NCI-H2227 treated with DMSO at 0.1 percent for 48 hours (cell line): ENCODE data around the gene FAM236D.
"Not testable (repeated sequence)": the region's sequence is repeated elsewhere in the genome, so short reads cannot be mapped to it uniquely, and the experiment has no call there.

Experiments used
- DNase-seq: peaks from one replicate; lab custom pipeline; 2025; lab: John Stamatoyannopoulos, UW

Gene FAM236D

GRCh38 chrX:72808110-72808509 is at the start of gene FAM236D:
FAM236D (minus strand) TSS chrX:72808210; CDS start chrX:72808110, 100 bp downstream.
- DNase-seq, result not testable (repeated sequence)

GRCh38 chrX:72837532-72837931 is 29.5 kb upstream of the FAM236D start:
- DNase-seq, result not testable (repeated sequence)

GRCh38 chrX:72830701-72831100 is 22.7 kb upstream of the FAM236D start:
- not testable (repeated sequence) for DNase-seq

GRCh38 chrX:72790390-72790789 is 17.6 kb downstream of the FAM236D start:
- not testable (repeated sequence) for DNase-seq

GRCh38 chrX:72788142-72788541 is 19.9 kb downstream of the FAM236D start:
- not testable (repeated sequence) for DNase-seq

- DNase-seq, result not testable (repeated sequence)
These were observed 24.0 kb downstream of the FAM236D start for GRCh38 chrX:72783964-72784363.

GRCh38 chrX:72783365-72783936 is 24.6 kb downstream of the FAM236D start:
- DNase-seq, result not testable (repeated sequence)

- DNase-seq, result not testable (repeated sequence)
These were observed 25.4 kb downstream of the FAM236D start, which contains the start of gene FAM236B for GRCh38 chrX:72782560-72782959. FAM236B (minus strand) TSS chrX:72782660; CDS start chrX:72782560, 100 bp downstream.

- DNase-seq, result not testable (repeated sequence)
These were observed 29.9 kb downstream of the FAM236D start for GRCh38 chrX:72778146-72778545.

GRCh38 chrX:72777467-72777790 is 30.6 kb downstream of the FAM236D start:
- not testable (repeated sequence) for DNase-seq

GRCh38 chrX:72776653-72777466 is 31.1 kb downstream of the FAM236D start, which contains the start of gene DMRTC1B:
DMRTC1B (plus strand) TSS chrX:72776890; CDS start chrX:72845136, 68,246 bp downstream.
- DNase-seq, result not testable (repeated sequence)

GRCh38 chrX:72760454-72760853 is 47.6 kb downstream of the FAM236D start:
- DNase-seq, result not testable (repeated sequence)
